SK-N-SH treated with all-trans-retinoic acid at 6 μM for 48 hours (cell line): ENCODE data around the gene YJEFN3.
A peak's percentile ranks its signal among the peaks of the same experiment; 100 is the strongest.

ENCODE experiments used
- ATAC-seq: fragments of 200-7000 bp; cut with Tn5 transposase; 3 replicates; pipeline ENCODE4 v1.9.1; 2020; ENCODE audit warnings: mild to moderate bottlenecking, moderate library complexity
- ARNTL ChIP-seq: fragments of 450-650 bp; formaldehyde crosslinking; IDR thresholded peaks from 2 replicates; pipeline ENCODE4 v1.5.0; 2020; ENCODE audit warnings: low read depth, mild to moderate bottlenecking, moderate library complexity, borderline replicate concordance
- BACH2 ChIP-seq: fragments of 250-450 bp; sonication (Bioruptor Pico); IDR thresholded peaks from 2 replicates; pipeline ENCODE4 v1.9.0; 2021; ENCODE audit warnings: mild to moderate bottlenecking, borderline replicate concordance
- CSDC2 ChIP-seq: fragments of 250-450 bp; sonication (Bioruptor Pico); IDR thresholded peaks from 2 replicates; pipeline ENCODE4 v1.5.0; 2020; ENCODE audit warnings: mild to moderate bottlenecking, moderate library complexity
- ESRRG ChIP-seq: fragments of 250-450 bp; sonication (Bioruptor Pico); IDR thresholded peaks from 2 replicates; pipeline ENCODE4 v1.6.1; 2021; ENCODE audit warnings: mild to moderate bottlenecking
- GLIS3 ChIP-seq: fragments of 250-450 bp; sonication (Bioruptor Pico); IDR thresholded peaks from 2 replicates; pipeline ENCODE4 v1.5.0; 2020; ENCODE audit warnings: mild to moderate bottlenecking, moderate library complexity
- ISL1 ChIP-seq: fragments of 250-450 bp; sonication (Bioruptor Pico); IDR thresholded peaks from 2 replicates; pipeline ENCODE4 v2.1.2; 2022; ENCODE audit warnings: mild to moderate bottlenecking, moderate library complexity
- OSR1 ChIP-seq: fragments of 250-450 bp; sonication (Bioruptor Pico); IDR thresholded peaks from 2 replicates; pipeline ENCODE4 v1.8.0; 2022; ENCODE audit warnings: moderate library complexity, mild to moderate bottlenecking, inconsistent platforms
- PPARA ChIP-seq: fragments of 250-450 bp; sonication (Bioruptor Pico); IDR thresholded peaks from 2 replicates; pipeline ENCODE4 v1.5.0; 2020; ENCODE audit warnings: mild to moderate bottlenecking, borderline replicate concordance
- RARB ChIP-seq: fragments of 250-450 bp; sonication (Bioruptor Pico); IDR thresholded peaks from 2 replicates; pipeline ENCODE4 v1.8.0; 2021; ENCODE audit warnings: mild to moderate bottlenecking, moderate library complexity
- SNAI2 ChIP-seq: fragments of 250-450 bp; sonication (Bioruptor Pico); IDR thresholded peaks from 2 replicates; pipeline ENCODE4 v1.5.0; 2020; ENCODE audit warnings: mild to moderate bottlenecking, moderate library complexity
- TOX ChIP-seq: fragments of 250-450 bp; sonication (Bioruptor Pico); IDR thresholded peaks from 2 replicates; pipeline ENCODE4 v1.8.0; 2021; ENCODE audit warnings: mild to moderate bottlenecking, moderate library complexity, borderline replicate concordance
- ZFP3 ChIP-seq: fragments of 250-450 bp; sonication (Bioruptor Pico); IDR thresholded peaks from 2 replicates; pipeline ENCODE4 v1.5.0; 2020; ENCODE audit warnings: mild to moderate bottlenecking, moderate library complexity
- ZFP30 ChIP-seq: fragments of 450-650 bp; formaldehyde crosslinking; IDR thresholded peaks from 2 replicates; pipeline ENCODE4 v1.5.0; 2022; ENCODE audit warnings: mild to moderate bottlenecking, moderate library complexity
- ZNF70 ChIP-seq: fragments of 450-650 bp; formaldehyde crosslinking; IDR thresholded peaks from 2 replicates; pipeline ENCODE4 v1.5.0; 2020; ENCODE audit warnings: mild to moderate bottlenecking, moderate library complexity
- TF ChIP-seq, protein P1 (sequence below): fragments of 250-450 bp; sonication (Bioruptor Pico); IDR thresholded peaks from 2 replicates; pipeline ENCODE4 v1.5.0; 2020; ENCODE audit warnings: mild to moderate bottlenecking, moderate library complexity
- TF ChIP-seq, protein P2 (sequence below): fragments of 250-450 bp; sonication (Bioruptor Pico); IDR thresholded peaks from 2 replicates; pipeline ENCODE4 v1.5.1; 2020; ENCODE audit warnings: low read depth, mild to moderate bottlenecking, moderate library complexity
- TF ChIP-seq, protein P3 (sequence below): fragments of 250-450 bp; sonication (Bioruptor Pico); IDR thresholded peaks from 2 replicates; pipeline ENCODE4 v1.8.0; 2021; ENCODE audit warnings: low read depth, mild to moderate bottlenecking, moderate library complexity, borderline replicate concordance
- TF ChIP-seq, protein P4 (sequence below): fragments of 250-450 bp; sonication (Bioruptor Pico); IDR thresholded peaks from 2 replicates; pipeline ENCODE4 v1.5.1; 2021; ENCODE audit warnings: mild to moderate bottlenecking, moderate library complexity
- TF ChIP-seq, protein P5 (sequence below): fragments of 250-450 bp; sonication (Bioruptor Pico); IDR thresholded peaks from 2 replicates; pipeline ENCODE4 v1.8.0; 2020; ENCODE audit warnings: mild to moderate bottlenecking, moderate library complexity, borderline replicate concordance

The YJEFN3 gene

DNA sequence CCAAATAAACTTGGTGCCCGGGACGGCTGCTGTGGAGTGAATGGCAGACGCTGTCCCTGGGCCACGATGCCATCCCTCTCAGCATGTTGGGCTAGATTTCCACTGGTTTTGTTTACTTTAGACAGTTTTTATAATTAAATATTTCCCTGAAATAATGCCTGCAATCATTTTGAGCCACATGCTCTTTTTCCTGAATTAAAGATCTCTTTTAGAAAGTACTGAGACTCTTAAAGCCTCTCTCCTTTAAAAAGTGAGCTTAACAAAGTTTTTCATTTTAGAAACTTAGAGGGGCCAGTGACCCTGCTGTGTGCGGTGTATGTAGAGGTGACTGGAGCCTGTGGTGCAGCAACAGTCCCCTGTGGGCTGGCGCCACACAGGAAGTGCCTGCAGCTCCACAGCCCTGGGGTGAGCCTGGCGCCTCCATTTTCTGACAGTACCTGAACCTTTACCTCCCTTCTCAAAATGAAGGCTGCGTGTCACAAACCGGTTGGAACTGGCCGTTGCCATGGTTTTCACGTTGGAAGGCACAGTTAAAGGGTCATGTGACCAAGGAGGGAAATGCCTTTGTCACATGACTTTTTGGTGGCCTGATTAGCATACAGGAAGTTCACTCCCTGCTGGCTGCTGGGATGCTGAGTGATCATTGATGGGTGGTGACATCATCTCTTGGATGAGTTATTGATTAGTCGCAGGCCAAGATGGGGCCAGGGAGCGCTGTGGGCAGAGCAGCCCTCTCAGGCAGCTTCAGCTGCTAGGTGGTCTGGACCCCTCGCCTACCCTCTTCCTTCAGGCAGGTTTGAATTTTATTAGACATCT lies 39.6 kb upstream of the YJEFN3 start:
- TF ChIP-seq ZFP3 (CRISPR knock-in tag), result 0 out of 2 replicates have a peak, but pooled peaks have one; percentile 34
- TF ChIP-seq, protein P1, sequence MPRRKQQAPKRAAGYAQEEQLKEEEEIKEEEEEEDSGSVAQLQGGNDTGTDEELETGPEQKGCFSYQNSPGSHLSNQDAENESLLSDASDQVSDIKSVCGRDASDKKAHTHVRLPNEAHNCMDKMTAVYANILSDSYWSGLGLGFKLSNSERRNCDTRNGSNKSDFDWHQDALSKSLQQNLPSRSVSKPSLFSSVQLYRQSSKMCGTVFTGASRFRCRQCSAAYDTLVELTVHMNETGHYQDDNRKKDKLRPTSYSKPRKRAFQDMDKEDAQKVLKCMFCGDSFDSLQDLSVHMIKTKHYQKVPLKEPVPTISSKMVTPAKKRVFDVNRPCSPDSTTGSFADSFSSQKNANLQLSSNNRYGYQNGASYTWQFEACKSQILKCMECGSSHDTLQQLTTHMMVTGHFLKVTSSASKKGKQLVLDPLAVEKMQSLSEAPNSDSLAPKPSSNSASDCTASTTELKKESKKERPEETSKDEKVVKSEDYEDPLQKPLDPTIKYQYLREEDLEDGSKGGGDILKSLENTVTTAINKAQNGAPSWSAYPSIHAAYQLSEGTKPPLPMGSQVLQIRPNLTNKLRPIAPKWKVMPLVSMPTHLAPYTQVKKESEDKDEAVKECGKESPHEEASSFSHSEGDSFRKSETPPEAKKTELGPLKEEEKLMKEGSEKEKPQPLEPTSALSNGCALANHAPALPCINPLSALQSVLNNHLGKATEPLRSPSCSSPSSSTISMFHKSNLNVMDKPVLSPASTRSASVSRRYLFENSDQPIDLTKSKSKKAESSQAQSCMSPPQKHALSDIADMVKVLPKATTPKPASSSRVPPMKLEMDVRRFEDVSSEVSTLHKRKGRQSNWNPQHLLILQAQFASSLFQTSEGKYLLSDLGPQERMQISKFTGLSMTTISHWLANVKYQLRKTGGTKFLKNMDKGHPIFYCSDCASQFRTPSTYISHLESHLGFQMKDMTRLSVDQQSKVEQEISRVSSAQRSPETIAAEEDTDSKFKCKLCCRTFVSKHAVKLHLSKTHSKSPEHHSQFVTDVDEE (CRISPR knock-in tag), result peak; percentile 46; the same call in 1 of the 2 replicates
- TF ChIP-seq, protein P2, sequence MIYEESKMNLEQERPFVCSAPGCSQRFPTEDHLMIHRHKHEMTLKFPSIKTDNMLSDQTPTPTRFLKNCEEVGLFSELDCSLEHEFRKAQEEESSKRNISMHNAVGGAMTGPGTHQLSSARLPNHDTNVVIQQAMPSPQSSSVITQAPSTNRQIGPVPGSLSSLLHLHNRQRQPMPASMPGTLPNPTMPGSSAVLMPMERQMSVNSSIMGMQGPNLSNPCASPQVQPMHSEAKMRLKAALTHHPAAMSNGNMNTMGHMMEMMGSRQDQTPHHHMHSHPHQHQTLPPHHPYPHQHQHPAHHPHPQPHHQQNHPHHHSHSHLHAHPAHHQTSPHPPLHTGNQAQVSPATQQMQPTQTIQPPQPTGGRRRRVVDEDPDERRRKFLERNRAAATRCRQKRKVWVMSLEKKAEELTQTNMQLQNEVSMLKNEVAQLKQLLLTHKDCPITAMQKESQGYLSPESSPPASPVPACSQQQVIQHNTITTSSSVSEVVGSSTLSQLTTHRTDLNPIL (CRISPR knock-in tag), result peak; percentile 27; the same call in 1 of the 2 replicates
- TF ChIP-seq CSDC2, result no peak
- TF ChIP-seq ZNF70 (CRISPR knock-in tag), result no peak
- ATAC-seq, result peak; percentile 68

DNA sequence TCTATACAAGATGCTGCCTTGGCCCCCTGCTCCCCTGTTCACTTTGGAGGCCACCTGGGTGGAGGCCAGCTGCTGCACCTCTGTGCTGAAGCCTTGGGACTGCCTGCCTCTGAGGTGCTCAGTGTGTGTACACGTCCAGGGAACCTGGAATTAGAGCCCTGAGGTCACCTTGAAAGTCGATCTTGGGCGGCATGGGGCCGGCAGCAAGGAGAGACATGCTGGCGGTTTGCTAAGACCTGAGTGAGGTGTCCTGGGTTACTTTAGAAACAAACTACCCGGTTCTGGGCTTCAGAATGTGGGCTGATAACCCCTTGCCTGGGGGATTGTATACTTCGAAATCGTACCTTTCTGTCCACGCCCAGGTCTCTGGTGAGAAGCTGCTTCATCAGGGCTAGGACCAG lies 38.9 kb upstream of the YJEFN3 start:
- TF ChIP-seq ESRRG (CRISPR knock-in tag) (no peak), RARB (CRISPR knock-in tag) (no peak), BACH2 (no peak), SNAI2 (CRISPR knock-in tag) (no peak), ZFP3 (CRISPR knock-in tag) (no peak), ZFP30 (CRISPR knock-in tag) (no peak), ZNF70 (CRISPR knock-in tag) (no peak), GLIS3 (CRISPR knock-in tag) (no peak), ARNTL (CRISPR knock-in tag) (no peak), OSR1 (CRISPR knock-in tag) (no peak), ISL1 (CRISPR knock-in tag) (no peak), PPARA (no peak), TOX (no peak)
- TF ChIP-seq, protein P1 (CRISPR knock-in tag), result no peak
- TF ChIP-seq, protein P3, sequence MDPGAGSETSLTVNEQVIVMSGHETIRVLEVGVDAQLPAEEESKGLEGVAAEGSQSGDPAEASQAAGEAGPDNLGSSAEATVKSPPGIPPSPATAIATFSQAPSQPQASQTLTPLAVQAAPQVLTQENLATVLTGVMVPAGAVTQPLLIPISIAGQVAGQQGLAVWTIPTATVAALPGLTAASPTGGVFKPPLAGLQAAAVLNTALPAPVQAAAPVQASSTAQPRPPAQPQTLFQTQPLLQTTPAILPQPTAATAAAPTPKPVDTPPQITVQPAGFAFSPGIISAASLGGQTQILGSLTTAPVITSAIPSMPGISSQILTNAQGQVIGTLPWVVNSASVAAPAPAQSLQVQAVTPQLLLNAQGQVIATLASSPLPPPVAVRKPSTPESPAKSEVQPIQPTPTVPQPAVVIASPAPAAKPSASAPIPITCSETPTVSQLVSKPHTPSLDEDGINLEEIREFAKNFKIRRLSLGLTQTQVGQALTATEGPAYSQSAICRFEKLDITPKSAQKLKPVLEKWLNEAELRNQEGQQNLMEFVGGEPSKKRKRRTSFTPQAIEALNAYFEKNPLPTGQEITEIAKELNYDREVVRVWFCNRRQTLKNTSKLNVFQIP, result no peak
- TF ChIP-seq, protein P4, sequence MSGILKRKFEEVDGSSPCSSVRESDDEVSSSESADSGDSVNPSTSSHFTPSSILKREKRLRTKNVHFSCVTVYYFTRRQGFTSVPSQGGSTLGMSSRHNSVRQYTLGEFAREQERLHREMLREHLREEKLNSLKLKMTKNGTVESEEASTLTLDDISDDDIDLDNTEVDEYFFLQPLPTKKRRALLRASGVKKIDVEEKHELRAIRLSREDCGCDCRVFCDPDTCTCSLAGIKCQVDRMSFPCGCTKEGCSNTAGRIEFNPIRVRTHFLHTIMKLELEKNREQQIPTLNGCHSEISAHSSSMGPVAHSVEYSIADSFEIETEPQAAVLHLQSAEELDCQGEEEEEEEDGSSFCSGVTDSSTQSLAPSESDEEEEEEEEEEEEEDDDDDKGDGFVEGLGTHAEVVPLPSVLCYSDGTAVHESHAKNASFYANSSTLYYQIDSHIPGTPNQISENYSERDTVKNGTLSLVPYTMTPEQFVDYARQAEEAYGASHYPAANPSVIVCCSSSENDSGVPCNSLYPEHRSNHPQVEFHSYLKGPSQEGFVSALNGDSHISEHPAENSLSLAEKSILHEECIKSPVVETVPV, result no peak
- TF ChIP-seq, protein P5, sequence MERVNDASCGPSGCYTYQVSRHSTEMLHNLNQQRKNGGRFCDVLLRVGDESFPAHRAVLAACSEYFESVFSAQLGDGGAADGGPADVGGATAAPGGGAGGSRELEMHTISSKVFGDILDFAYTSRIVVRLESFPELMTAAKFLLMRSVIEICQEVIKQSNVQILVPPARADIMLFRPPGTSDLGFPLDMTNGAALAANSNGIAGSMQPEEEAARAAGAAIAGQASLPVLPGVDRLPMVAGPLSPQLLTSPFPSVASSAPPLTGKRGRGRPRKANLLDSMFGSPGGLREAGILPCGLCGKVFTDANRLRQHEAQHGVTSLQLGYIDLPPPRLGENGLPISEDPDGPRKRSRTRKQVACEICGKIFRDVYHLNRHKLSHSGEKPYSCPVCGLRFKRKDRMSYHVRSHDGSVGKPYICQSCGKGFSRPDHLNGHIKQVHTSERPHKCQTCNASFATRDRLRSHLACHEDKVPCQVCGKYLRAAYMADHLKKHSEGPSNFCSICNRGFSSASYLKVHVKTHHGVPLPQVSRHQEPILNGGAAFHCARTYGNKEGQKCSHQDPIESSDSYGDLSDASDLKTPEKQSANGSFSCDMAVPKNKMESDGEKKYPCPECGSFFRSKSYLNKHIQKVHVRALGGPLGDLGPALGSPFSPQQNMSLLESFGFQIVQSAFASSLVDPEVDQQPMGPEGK, result no peak
- TF ChIP-seq, all 23 proteins: peak for 0
- ATAC-seq, result peak; percentile 4; the same call in 2 of the 3 replicates
